Jurkat, Clone E6-1 (cell line): ENCODE results near the gene TSPOAP1.

ENCODE experiments used
- DNase-seq: peaks from one replicate; pipeline ENCODE4 v3.0.0-alpha.2; 2011; ENCODE audit warnings: low read depth, low spot score
- H3K4me3 ChIP-seq: 2 replicates; pipeline ENCODE4 v1.5.1; 2011; ENCODE audit warnings: mild to moderate bottlenecking, low read length, control low read depth, moderate library complexity

Gene TSPOAP1

GRCh38 chr17:58308985-58309917, 19.3 kb downstream of the TSPOAP1 start:
- H3K4me3 ChIP-seq, result no peak overlapping the region
- no peak for DNase-seq

- DNase-seq, result no peak
- no peak overlapping the region for H3K4me3 ChIP-seq
Observed at GRCh38 chr17:58308173-58308984, 20.2 kb downstream of the TSPOAP1 start.

GRCh38 chr17:58307468-58308172, 21.0 kb downstream of the TSPOAP1 start:
- no peak for DNase-seq

GRCh38 chr17:58306131-58306951, 22.3 kb downstream of the TSPOAP1 start:
- DNase-seq, result no peak
- no peak overlapping the region for H3K4me3 ChIP-seq

More at GRCh38 chr17:58307468-58308172, 21.0 kb downstream of the TSPOAP1 start:
- no peak overlapping the region for H3K4me3 ChIP-seq

- H3K4me3 ChIP-seq, result no peak overlapping the region
- DNase-seq, result no peak
Observed at GRCh38 chr17:58305626-58306025, 23.0 kb downstream of the TSPOAP1 start.

GRCh38 chr17:58304750-58305486, 23.7 kb downstream of the TSPOAP1 start:
- DNase-seq, result no peak
- no peak overlapping the region for H3K4me3 ChIP-seq

- DNase-seq, result peak; percentile 57
- no peak overlapping the region for H3K4me3 ChIP-seq
Observed at GRCh38 chr17:58303971-58304749, 24.4 kb downstream of the TSPOAP1 start.

- DNase-seq, result no peak
- no peak overlapping the region for H3K4me3 ChIP-seq
Observed at GRCh38 chr17:58302919-58303585, 25.5 kb downstream of the TSPOAP1 start.

GRCh38 chr17:58302171-58302918, 26.2 kb downstream of the TSPOAP1 start:
- no peak overlapping the region for H3K4me3 ChIP-seq
- no peak for DNase-seq

GRCh38 chr17:58301504-58302150, 27.0 kb downstream of the TSPOAP1 start:
- H3K4me3 ChIP-seq, result no peak overlapping the region
- no peak for DNase-seq

GRCh38 chr17:58300336-58300735, 28.3 kb downstream of the TSPOAP1 start:
- DNase-seq, result no peak
- H3K4me3 ChIP-seq, result no peak overlapping the region

- no peak for DNase-seq
- H3K4me3 ChIP-seq, result no peak overlapping the region
Observed at GRCh38 chr17:58294034-58294433, 34.6 kb downstream of the TSPOAP1 start.

- DNase-seq, result no peak
- no peak overlapping the region for H3K4me3 ChIP-seq
Observed at GRCh38 chr17:58291246-58291645, 37.3 kb downstream of the TSPOAP1 start.

- no peak overlapping the region for H3K4me3 ChIP-seq
- DNase-seq, result peak; percentile 19
Observed at GRCh38 chr17:58289869-58290268, 38.7 kb downstream of the TSPOAP1 start.

- H3K4me3 ChIP-seq, result no peak overlapping the region
- no peak for DNase-seq
Observed at GRCh38 chr17:58285422-58285810, 43.2 kb downstream of the TSPOAP1 start.
